Heart left ventricle (tissue), 13 donors: Measurements from ENCODE around the gene ARHGEF10L.

Source experiments
- POLR2A ChIP-seq, 2 donors: fragments of 450-650 bp; IDR thresholded peaks; one replicate each; pipeline ENCODE4 v1.6.1; 2017; ENCODE audit warnings: antibody characterized with exemption in 2 of 2, mild to moderate bottlenecking in 2 of 2, moderate library complexity in 2 of 2
- TF ChIP-seq, protein P1 (sequence below), 12 donors: fragments of 200-600 bp; sonication (generic) in 4 of 12; IDR thresholded peaks; one replicate each; pipeline versions ENCODE4 v1.5.0 to v1.8.0; 2018 to 2022; ENCODE audit warnings: antibody characterized with exemption in 12 of 12, mild to moderate bottlenecking in 5 of 12
- donor health status: ischemic (EF 13 %, LVEDD 7.1; RV severe dilation, severe dysfunction).
- donor health status: DM: no; HTN: yes; CAD: no.
- donor health status: DM: no; HTN: no; CAD: no.
- donor health status: ischemic (EF 25% LVEDD 6.9; RV normal size, moderate dysfunction).
- donor health status: ischemic (EF 25% LVEDD 5.7; RV mildly dilated, moderate dysfunction).
- donor health status: ischemic (EF 35%, LVEDD 5.7; RV mildly dilated, moderate dysfunction).
- donor health status: nonischemic (EF 11% LVEDD 7.7; RV severe dilation, severe dysfunction).
- donor health status: DM: yes; HTN: yes; CAD: no.
- donor health status: PGD.
- donor health status: ischemic (EF 29% LVEDD 5.4; RV normal size, mild dysfunction).
- donor health status: nonischemic (EF 23%, LVEDD 6.1; RV moderate dilation, normal function).

- TF ChIP-seq, protein P1, sequence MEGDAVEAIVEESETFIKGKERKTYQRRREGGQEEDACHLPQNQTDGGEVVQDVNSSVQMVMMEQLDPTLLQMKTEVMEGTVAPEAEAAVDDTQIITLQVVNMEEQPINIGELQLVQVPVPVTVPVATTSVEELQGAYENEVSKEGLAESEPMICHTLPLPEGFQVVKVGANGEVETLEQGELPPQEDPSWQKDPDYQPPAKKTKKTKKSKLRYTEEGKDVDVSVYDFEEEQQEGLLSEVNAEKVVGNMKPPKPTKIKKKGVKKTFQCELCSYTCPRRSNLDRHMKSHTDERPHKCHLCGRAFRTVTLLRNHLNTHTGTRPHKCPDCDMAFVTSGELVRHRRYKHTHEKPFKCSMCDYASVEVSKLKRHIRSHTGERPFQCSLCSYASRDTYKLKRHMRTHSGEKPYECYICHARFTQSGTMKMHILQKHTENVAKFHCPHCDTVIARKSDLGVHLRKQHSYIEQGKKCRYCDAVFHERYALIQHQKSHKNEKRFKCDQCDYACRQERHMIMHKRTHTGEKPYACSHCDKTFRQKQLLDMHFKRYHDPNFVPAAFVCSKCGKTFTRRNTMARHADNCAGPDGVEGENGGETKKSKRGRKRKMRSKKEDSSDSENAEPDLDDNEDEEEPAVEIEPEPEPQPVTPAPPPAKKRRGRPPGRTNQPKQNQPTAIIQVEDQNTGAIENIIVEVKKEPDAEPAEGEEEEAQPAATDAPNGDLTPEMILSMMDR (IDR thresholded peaks at IDR 0.05) = no peak
- TF ChIP-seq POLR2A (IDR thresholded peaks at IDR 0.05) = no peak
These were observed 27.4 kb downstream of the ARHGEF10L start for GRCh38 chr1:17566892-17567291.
